Naive B cell (primary cell): ENCODE results near the gene LRRC27. TPM values are rescaled to one million over a fixed set of nuclear protein-coding genes. Genes with fewer than 3 reads are reported as not detected.

Experiments used
- ATAC-seq, 2 donors: fragments of 150-1000 bp; cut with Tn5 transposase; 2 replicates each; pipeline ENCODE4 v1.10.0; 2021; ENCODE audit warnings: low read depth in 2 of 2, mild to moderate bottlenecking in 2 of 2, moderate library complexity in 2 of 2
- DNase-seq: peaks from one replicate; pipeline ENCODE4 v3.0.0; 2022
- H3K27ac Mint-ChIP-seq, 6 donors: one replicate each; pipeline ENCODE4 v1.8.0; 2020 to 2022; ENCODE audit warnings: mild to moderate bottlenecking in 6 of 6, mixed read lengths in 6 of 6, moderate library complexity in 5 of 6, inconsistent platforms in 2 of 6
- H3K27me3 Mint-ChIP-seq, 3 donors: one replicate each; pipeline ENCODE4 v1.8.0; 2021 to 2022; ENCODE audit warnings: mixed read lengths in 3 of 3, mild to moderate bottlenecking in 1 of 3
- H3K36me3 Mint-ChIP-seq, 2 donors: one replicate each; pipeline ENCODE4 v1.8.0; 2020 to 2022; ENCODE audit warnings: mixed read lengths in 2 of 2, inconsistent platforms in 1 of 2, mild to moderate bottlenecking in 1 of 2
- H3K4me1 Mint-ChIP-seq, 3 donors: one replicate each; pipeline ENCODE4 v1.8.0; 2020 to 2022; ENCODE audit warnings: mixed read lengths in 3 of 3, inconsistent platforms in 1 of 3, mild to moderate bottlenecking in 1 of 3, moderate library complexity in 1 of 3
- H3K4me3 Mint-ChIP-seq, 8 donors: one replicate each; pipeline ENCODE4 v1.8.0; 2020 to 2022; ENCODE audit warnings: mild to moderate bottlenecking in 8 of 8, mixed read lengths in 8 of 8, moderate library complexity in 8 of 8, inconsistent platforms in 2 of 8
- H3K9me3 Mint-ChIP-seq, 7 donors: one replicate each; pipeline ENCODE4 v1.8.0; 2020 to 2022; ENCODE audit warnings: mixed read lengths in 7 of 7, mild to moderate bottlenecking in 5 of 7, inconsistent platforms in 2 of 7, moderate library complexity in 1 of 7
- polyA plus RNA-seq, 6 donors: library from polyadenylated mRNA; unstranded; fragments of 300-500 nt; fragmentation: Illumina TruSeq; gene quantifications; one replicate each; pipeline ENCODE4 v1.2.3, GENCODE V29; 2021; ENCODE audit warnings: low read depth in 6 of 6

LRRC27 gene
- polyA plus RNA-seq, 6 donors from 2014 or later: 7.7 to 11.1 (median 8.7) TPM

GRCh38 chr10:132365102-132365501, 33.1 kb downstream of the LRRC27 start:
- Mint-ChIP-seq H3K27me3 (peaks cover 0 to 3% (median 0%) of the 10 kb centered on the region in 3 donors), H3K27ac (no peak overlapping the region), H3K9me3 (peaks cover 0 to 2% (median 0%) of the 10 kb centered on the region in 7 donors), H3K4me1 (peaks cover 0 to 5% (median 0%) of the 10 kb centered on the region in 3 donors), H3K36me3 (peaks cover 4 to 9% of the 10 kb centered on the region in 2 donors), H3K4me3 (no peak overlapping the region)
- no peak for DNase-seq
- no peak for ATAC-seq

DNA sequence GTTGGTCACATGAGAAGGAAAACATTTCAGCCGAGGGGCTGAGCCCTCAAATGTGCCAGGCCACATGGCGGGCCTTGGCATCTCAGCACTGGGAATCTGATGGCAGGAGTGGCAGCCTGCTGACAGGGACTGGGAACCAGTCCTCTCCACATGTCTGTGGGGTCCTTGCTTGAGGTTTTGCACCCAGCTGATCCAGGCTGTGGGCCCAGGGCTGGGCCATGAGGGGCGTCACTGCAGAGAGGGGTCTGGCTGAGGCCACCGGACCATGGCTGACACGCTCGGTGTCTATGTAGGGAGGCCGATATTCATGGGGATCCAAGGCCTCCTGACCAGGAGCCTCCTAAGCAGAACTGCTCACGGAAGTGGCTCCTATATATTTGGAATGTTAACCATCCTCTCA, 34.0 kb downstream of the LRRC27 start:
- peaks cover 0 to 5% (median 0%) of the 10 kb centered on the region in 3 donors for H3K4me1 Mint-ChIP-seq
- no peak overlapping the region for H3K4me3 Mint-ChIP-seq
- peaks cover 0 to 2% (median 0%) of the 10 kb centered on the region in 7 donors for H3K9me3 Mint-ChIP-seq
- DNase-seq: no peak
- peaks cover 3 to 6% (median 4%) of the 10 kb centered on the region in 3 donors for H3K27me3 Mint-ChIP-seq
- no peak for ATAC-seq
- peaks cover 4 to 9% of the 10 kb centered on the region in 2 donors for H3K36me3 Mint-ChIP-seq
- H3K27ac Mint-ChIP-seq: peak overlapping the region in 1 of 6 donors; percentile 22

DNA sequence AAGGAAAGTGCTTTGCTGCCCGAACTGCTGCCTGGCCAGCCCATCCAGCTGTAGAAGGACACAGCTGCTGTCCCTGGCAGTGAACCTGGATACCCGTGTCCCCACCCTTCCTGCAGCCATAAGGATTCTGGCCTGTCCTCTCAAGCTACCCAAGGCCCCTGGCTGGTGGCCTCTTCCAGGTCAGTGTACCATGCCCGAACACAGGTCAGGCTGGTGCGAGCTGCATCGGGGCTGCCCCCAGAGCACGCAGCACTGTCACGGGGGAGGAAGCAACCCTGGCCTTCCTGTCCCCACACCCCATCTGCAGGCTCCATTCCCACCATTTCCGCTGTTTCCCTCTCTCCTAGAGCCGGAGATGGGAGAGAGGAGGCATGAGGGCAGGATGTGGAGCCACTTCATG, 34.5 kb downstream of the LRRC27 start:
- peaks cover 3 to 11% (median 6%) of the 10 kb centered on the region in 3 donors for H3K27me3 Mint-ChIP-seq
- no peak for DNase-seq
- ATAC-seq: no peak
- H3K4me3 Mint-ChIP-seq: no peak overlapping the region
- peaks cover 4 to 9% of the 10 kb centered on the region in 2 donors for H3K36me3 Mint-ChIP-seq
- H3K4me1 Mint-ChIP-seq: peaks cover 0 to 5% (median 0%) of the 10 kb centered on the region in 3 donors
- H3K9me3 Mint-ChIP-seq: peaks cover 0 to 2% (median 0%) of the 10 kb centered on the region in 7 donors
- H3K27ac Mint-ChIP-seq: no peak overlapping the region

- Mint-ChIP-seq H3K4me1 (peaks cover 0 to 9% (median 5%) of the 10 kb centered on the region in 3 donors), H3K36me3 (peaks cover 4 to 9% of the 10 kb centered on the region in 2 donors), H3K4me3 (no peak overlapping the region), H3K27me3 (peaks cover 8 to 18% (median 13%) of the 10 kb centered on the region in 3 donors), H3K9me3 (peaks cover 0 to 2% (median 0%) of the 10 kb centered on the region in 7 donors), H3K27ac (no peak overlapping the region)
- ATAC-seq (no peak), DNase-seq (no peak)
Observed at GRCh38 chr10:132368391-132368790, 36.4 kb downstream of the LRRC27 start.

GRCh38 chr10:132368881-132369635, 37.1 kb downstream of the LRRC27 start:
- peaks cover 4 to 9% of the 10 kb centered on the region in 2 donors for H3K36me3 Mint-ChIP-seq
- peaks cover 0 to 8% (median 5%) of the 10 kb centered on the region in 3 donors for H3K4me1 Mint-ChIP-seq
- H3K9me3 Mint-ChIP-seq: peaks cover 0 to 2% (median 0%) of the 10 kb centered on the region in 7 donors
- no peak for DNase-seq
- peak overlapping the region in 2 of 6 donors; percentile 57 to 60 for H3K27ac Mint-ChIP-seq
- H3K4me3 Mint-ChIP-seq: no peak overlapping the region
- H3K27me3 Mint-ChIP-seq: peaks cover 8 to 18% (median 13%) of the 10 kb centered on the region in 3 donors
- no peak for ATAC-seq

GRCh38 chr10:132369636-132370185, 37.7 kb downstream of the LRRC27 start:
- DNase-seq (no peak), ATAC-seq (no peak)
- Mint-ChIP-seq H3K27ac (peak overlapping the region in 1 of 6 donors; percentile 60), H3K9me3 (peaks cover 0 to 2% (median 0%) of the 10 kb centered on the region in 7 donors), H3K4me3 (no peak overlapping the region), H3K4me1 (peaks cover 0 to 5% (median 4%) of the 10 kb centered on the region in 3 donors), H3K27me3 (peaks cover 8 to 18% (median 13%) of the 10 kb centered on the region in 3 donors), H3K36me3 (peaks cover 4 to 9% of the 10 kb centered on the region in 2 donors)

- Mint-ChIP-seq H3K27ac (peak overlapping the region in 2 of 6 donors; percentile 21 to 44), H3K9me3 (peaks cover 0 to 2% (median 0%) of the 10 kb centered on the region in 7 donors), H3K27me3 (peaks cover 8 to 18% (median 13%) of the 10 kb centered on the region in 3 donors), H3K4me3 (peak overlapping the region in 1 of 8 donors; percentile 70), H3K36me3 (peaks cover 0 to 1% of the 10 kb centered on the region in 2 donors), H3K4me1 (peaks cover 0 to 5% (median 4%) of the 10 kb centered on the region in 3 donors)
- DNase-seq (no peak), ATAC-seq (no peak)
Observed at GRCh38 chr10:132370426-132371340, 38.7 kb downstream of the LRRC27 start.

GRCh38 chr10:132371641-132372081, 39.7 kb downstream of the LRRC27 start:
- ATAC-seq (peak; percentile 20 to 23), DNase-seq (no peak)
- Mint-ChIP-seq H3K4me3 (no peak overlapping the region), H3K27me3 (peaks cover 8 to 18% (median 13%) of the 10 kb centered on the region in 3 donors), H3K9me3 (peaks cover 0 to 2% (median 0%) of the 10 kb centered on the region in 7 donors), H3K4me1 (peaks cover 0 to 5% (median 4%) of the 10 kb centered on the region in 3 donors), H3K27ac (peak overlapping the region in 3 of 6 donors; percentile 50 to 77 (median 60)), H3K36me3 (no peaks in the 10 kb centered on the region)

GRCh38 chr10:132372516-132373095, 40.6 kb downstream of the LRRC27 start:
- ATAC-seq: no peak
- H3K27ac Mint-ChIP-seq: peak overlapping the region in 1 of 6 donors; percentile 26
- H3K27me3 Mint-ChIP-seq: peaks cover 8 to 18% (median 13%) of the 10 kb centered on the region in 3 donors
- H3K9me3 Mint-ChIP-seq: peaks cover 0 to 2% (median 0%) of the 10 kb centered on the region in 7 donors
- H3K4me1 Mint-ChIP-seq: peaks cover 0 to 5% (median 4%) of the 10 kb centered on the region in 3 donors
- H3K36me3 Mint-ChIP-seq: no peaks in the 10 kb centered on the region
- DNase-seq: no peak
- H3K4me3 Mint-ChIP-seq: no peak overlapping the region

- Mint-ChIP-seq H3K36me3 (no peaks in the 10 kb centered on the region), H3K4me1 (peaks cover 0 to 5% (median 4%) of the 10 kb centered on the region in 3 donors), H3K27me3 (peaks cover 8 to 18% (median 13%) of the 10 kb centered on the region in 3 donors), H3K4me3 (peak overlapping the region in 1 of 8 donors; percentile 42), H3K27ac (peak overlapping the region in 3 of 6 donors; percentile 26 to 86 (median 61)), H3K9me3 (peaks cover 0 to 2% (median 0%) of the 10 kb centered on the region in 7 donors)
- no peak for ATAC-seq
- DNase-seq: no peak
Observed at GRCh38 chr10:132373241-132373955, 41.4 kb downstream of the LRRC27 start.

DNA sequence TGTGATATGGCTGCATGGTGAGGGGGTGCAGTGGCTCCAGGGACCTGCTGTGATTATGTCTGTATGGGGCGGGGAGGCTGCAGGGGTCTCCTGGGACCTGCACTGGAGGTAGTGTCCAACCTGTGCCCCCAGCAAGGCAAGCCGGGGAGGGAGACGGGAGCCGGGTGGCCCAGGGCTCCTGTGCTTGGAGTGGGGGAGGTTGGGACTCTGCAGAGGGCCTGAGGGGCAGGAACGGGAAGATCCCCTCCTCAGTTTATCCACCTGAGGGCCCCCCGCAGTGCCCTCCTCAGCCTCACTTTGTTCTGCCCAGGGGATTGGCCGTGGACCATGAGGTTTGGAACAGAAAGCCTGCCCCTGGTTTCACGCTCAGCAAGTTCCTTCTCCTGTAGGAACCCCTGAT, 42.2 kb downstream of the LRRC27 start:
- Mint-ChIP-seq H3K4me3 (peak overlapping the region in 1 of 8 donors; percentile 73), H3K9me3 (no peaks in the 10 kb centered on the region), H3K27me3 (peaks cover 6 to 21% (median 15%) of the 10 kb centered on the region in 3 donors), H3K4me1 (peaks cover 0 to 5% (median 4%) of the 10 kb centered on the region in 3 donors), H3K27ac (no peak overlapping the region), H3K36me3 (peaks cover 0 to 3% of the 10 kb centered on the region in 2 donors)
- ATAC-seq: no peak
- no peak for DNase-seq

DNA sequence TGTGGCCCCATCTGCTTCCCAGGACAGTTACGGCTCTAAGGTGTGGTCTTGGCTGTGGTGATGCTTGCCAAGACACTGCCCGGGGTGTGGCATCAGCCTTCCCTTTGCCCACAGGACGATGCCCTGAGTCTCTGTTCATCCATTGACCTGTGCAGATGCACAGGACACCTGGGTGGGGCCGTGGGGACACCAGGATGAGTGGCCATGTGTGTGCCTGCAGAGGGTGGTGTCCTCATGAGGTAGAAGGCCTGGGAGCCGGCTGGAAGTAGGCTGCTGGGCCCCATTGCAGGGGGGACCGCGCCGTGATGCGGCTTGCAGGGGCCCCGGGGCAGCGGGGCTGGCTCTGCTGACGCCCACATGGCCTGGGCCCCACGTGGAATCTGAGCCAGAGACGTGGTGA, 42.6 kb downstream of the LRRC27 start:
- Mint-ChIP-seq H3K27ac (no peak overlapping the region), H3K27me3 (peaks cover 5 to 26% (median 19%) of the 10 kb centered on the region in 3 donors), H3K36me3 (peaks cover 0 to 7% of the 10 kb centered on the region in 2 donors), H3K4me1 (peaks cover 0 to 5% (median 4%) of the 10 kb centered on the region in 3 donors), H3K9me3 (no peaks in the 10 kb centered on the region), H3K4me3 (no peak overlapping the region)
- ATAC-seq: no peak
- no peak for DNase-seq
